ENCODE results near the gene COX4I1.
"Not testable (repeated sequence)": the region's sequence is repeated elsewhere in the genome, so short reads cannot be mapped to it uniquely, and the experiment has no call there.

Gene COX4I1

DNA sequence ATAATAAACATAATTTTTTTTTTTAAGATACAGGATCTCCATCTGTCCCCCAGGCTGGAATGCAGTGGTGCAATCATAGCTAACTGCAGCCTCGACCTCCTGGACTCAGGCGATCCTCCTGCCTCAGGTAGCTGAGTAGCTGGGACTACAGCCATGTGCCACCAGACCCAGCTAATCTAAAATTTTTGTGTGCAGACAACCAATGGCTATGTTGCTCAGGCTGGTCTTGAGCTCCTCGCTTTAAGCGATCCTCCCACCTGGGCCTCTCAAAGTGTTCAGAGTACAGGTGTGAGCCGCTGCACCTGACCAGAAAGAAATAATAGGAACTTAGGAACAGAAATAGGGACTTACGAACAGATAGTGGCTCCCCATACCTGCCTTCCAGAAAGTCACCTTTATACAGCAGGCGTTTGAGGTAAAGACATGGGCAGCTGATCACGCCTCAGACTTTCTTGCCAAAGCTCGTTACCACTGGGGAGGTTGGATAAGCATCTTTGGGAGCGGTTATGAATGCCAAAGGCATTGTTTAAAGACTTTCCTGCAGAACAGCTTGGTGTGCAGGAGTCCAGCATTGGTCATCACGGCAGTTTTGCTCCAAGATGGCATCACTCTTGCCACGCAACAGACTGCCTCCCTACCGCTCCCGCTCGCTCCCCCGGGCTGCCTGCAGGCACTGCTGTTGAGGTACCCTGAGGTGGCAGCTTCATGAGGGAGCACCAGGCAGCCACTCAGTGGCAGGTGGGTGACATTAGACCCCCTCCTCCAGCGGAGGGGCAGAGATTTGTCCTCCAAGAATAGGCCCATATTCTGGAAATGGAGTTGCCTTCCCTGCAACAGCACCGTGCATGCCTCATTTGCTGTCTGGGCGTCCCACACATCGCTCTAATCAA lies 13.6 kb downstream of the COX4I1 start:
- no peak overlapping the region for H3K4me3 ChIP-seq (ENCODE audit: low read depth, low read length)
- POLR2A ChIA-PET, result no interaction called here
- CTCF ChIA-PET, result interaction anchor here (0.7 to 3.4 kb wide), 7 partner anchors 8 to 203 kb away, joined by 3 to 19 read pairs (median 3); no protein-coding TSS in a partner anchor
- no peak for TF ChIP-seq CTCF (IDR thresholded peaks at IDR 0.05; ENCODE audit: insufficient read depth, low read length, missing control alignments)
- DNase-seq (ENCODE audit: low read depth, low spot score), result no peak

- no peak overlapping the region for H3K4me3 ChIP-seq (ENCODE audit: low read depth, low read length)
- DNase-seq (ENCODE audit: low read depth, low spot score), result no peak
- ChIA-PET POLR2A (no interaction called here), CTCF (interaction anchor here (1.0 to 7.5 kb wide), 5 partner anchors 14 to 705 kb away, joined by 3 to 316 read pairs (median 3); no protein-coding TSS in a partner anchor)
- no peak for TF ChIP-seq CTCF (IDR thresholded peaks at IDR 0.05; ENCODE audit: insufficient read depth, low read length, missing control alignments)
Measured at GRCh38 chr16:85816159-85816558, 16.7 kb downstream of the COX4I1 start.

GRCh38 chr16:85817195-85817594 lies 17.7 kb downstream of the COX4I1 start:
- CTCF ChIA-PET, result interaction anchor here (0.9 to 7.5 kb wide), 5 partner anchors 12 to 704 kb away, joined by 3 to 316 read pairs (median 3); no protein-coding TSS in a partner anchor
- H3K4me3 ChIP-seq (ENCODE audit: low read depth, low read length); POLR2A ChIA-PET; DNase-seq (ENCODE audit: low read depth, low spot score): not testable (repeated sequence)

DNA sequence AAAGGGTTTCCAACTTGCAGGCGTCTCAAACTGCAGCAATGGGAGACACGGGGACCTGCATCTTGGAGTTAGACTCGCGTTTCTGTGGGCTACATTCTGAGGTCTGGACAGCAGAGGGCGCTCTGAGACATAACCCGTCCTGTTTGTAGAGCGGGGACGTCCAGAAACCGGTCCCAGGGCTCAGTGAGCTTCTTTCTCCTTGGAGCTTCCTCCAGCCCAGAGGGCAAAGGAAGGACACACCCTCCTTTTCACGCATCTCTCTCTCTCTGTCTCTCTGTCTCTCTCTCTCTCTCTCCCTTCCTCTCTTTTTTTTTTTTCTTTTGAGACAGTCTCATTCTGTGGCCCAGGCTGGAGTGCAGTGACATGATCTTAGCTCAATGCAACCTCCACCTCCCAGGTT lies 19.8 kb downstream of the COX4I1 start:
- no peak overlapping the region for H3K4me3 ChIP-seq (ENCODE audit: low read depth, low read length)
- peak; percentile 85 for TF ChIP-seq CTCF (IDR thresholded peaks at IDR 0.05; ENCODE audit: insufficient read depth, low read length, missing control alignments)
- ChIA-PET POLR2A (no interaction called here), CTCF (interaction anchor here (0.6 to 7.5 kb wide), 32 partner anchors 9 to 744 kb away, joined by 3 to 316 read pairs (median 4); no protein-coding TSS in a partner anchor)
- no peak for DNase-seq (ENCODE audit: low read depth, low spot score)

DNA sequence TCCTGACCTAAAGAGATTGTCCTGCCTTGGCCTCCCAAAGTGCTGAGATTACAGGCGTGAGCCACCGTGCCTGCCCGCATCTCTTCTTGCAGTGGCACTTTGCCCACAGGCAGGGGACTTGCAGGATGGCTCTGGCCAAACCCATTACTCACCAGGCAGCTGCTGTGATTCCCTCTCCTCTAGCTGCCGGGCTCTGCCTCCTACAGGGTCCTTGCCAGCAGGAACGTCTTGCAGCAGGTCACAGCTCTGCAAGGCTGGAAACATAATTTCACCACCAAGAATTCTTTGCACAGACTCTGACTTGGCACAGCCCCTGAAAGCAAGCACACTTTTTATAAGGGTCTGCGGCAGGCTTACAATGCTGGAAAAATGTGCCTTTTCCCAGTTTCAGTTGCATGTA lies 20.3 kb downstream of the COX4I1 start:
- POLR2A ChIA-PET, result no interaction called here
- TF ChIP-seq CTCF (IDR thresholded peaks at IDR 0.05; ENCODE audit: insufficient read depth, low read length, missing control alignments), result no peak
- no peak overlapping the region for H3K4me3 ChIP-seq (ENCODE audit: low read depth, low read length)
- no peak for DNase-seq (ENCODE audit: low read depth, low spot score)
- CTCF ChIA-PET, result interaction anchor here (0.6 to 7.5 kb wide), 31 partner anchors 10 to 743 kb away, joined by 3 to 316 read pairs (median 4); no protein-coding TSS in a partner anchor

- H3K4me3 ChIP-seq (ENCODE audit: low read depth, low read length), result no peak overlapping the region
- DNase-seq (ENCODE audit: low read depth, low spot score), result no peak
- no peak for TF ChIP-seq CTCF (IDR thresholded peaks at IDR 0.05; ENCODE audit: insufficient read depth, low read length, missing control alignments)
- ChIA-PET POLR2A (no interaction called here), CTCF (interaction anchor here (0.7 to 7.5 kb wide), 54 partner anchors 9 to 730 kb away, joined by 3 to 316 read pairs (median 5); partner anchors contain the start of gene IRF8)
Measured at GRCh38 chr16:85820604-85821372, 21.3 kb downstream of the COX4I1 start.

Measured in AG04449 (cell line).